ENCODE data around the gene KIF1C. TPM values are rescaled to one million over a fixed set of nuclear protein-coding genes. Genes with fewer than 3 reads are reported as not detected.

KIF1C gene
- total and polyA plus RNA-seq, 4 donors = 10.4 to 62.2 (median 36.8) TPM

GRCh38 chr17:5002121-5002788 is 4.5 kb downstream of the KIF1C start:
- 93% methylated on average over 20 of the region's 20 CpGs for WGBS
- H3K9me3 ChIP-seq (ENCODE audit: control insufficient read depth in 4 of 4, low read length in 3 of 4) = no peaks in the 10 kb centered on the region
- peaks cover 28 to 51% (median 44%) of the 10 kb centered on the region in 4 donors for H3K36me3 ChIP-seq (ENCODE audit: control insufficient read depth in 4 of 4, insufficient read depth in 3 of 4, low read depth in 1 of 4, low read length in 3 of 4)
- TF ChIP-seq, protein P1, sequence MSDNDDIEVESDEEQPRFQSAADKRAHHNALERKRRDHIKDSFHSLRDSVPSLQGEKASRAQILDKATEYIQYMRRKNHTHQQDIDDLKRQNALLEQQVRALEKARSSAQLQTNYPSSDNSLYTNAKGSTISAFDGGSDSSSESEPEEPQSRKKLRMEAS (IDR thresholded peaks at IDR 0.05) = no peak
- TF ChIP-seq SP1 (IDR thresholded peaks at IDR 0.05) = no peak
- TF ChIP-seq, protein P2, sequence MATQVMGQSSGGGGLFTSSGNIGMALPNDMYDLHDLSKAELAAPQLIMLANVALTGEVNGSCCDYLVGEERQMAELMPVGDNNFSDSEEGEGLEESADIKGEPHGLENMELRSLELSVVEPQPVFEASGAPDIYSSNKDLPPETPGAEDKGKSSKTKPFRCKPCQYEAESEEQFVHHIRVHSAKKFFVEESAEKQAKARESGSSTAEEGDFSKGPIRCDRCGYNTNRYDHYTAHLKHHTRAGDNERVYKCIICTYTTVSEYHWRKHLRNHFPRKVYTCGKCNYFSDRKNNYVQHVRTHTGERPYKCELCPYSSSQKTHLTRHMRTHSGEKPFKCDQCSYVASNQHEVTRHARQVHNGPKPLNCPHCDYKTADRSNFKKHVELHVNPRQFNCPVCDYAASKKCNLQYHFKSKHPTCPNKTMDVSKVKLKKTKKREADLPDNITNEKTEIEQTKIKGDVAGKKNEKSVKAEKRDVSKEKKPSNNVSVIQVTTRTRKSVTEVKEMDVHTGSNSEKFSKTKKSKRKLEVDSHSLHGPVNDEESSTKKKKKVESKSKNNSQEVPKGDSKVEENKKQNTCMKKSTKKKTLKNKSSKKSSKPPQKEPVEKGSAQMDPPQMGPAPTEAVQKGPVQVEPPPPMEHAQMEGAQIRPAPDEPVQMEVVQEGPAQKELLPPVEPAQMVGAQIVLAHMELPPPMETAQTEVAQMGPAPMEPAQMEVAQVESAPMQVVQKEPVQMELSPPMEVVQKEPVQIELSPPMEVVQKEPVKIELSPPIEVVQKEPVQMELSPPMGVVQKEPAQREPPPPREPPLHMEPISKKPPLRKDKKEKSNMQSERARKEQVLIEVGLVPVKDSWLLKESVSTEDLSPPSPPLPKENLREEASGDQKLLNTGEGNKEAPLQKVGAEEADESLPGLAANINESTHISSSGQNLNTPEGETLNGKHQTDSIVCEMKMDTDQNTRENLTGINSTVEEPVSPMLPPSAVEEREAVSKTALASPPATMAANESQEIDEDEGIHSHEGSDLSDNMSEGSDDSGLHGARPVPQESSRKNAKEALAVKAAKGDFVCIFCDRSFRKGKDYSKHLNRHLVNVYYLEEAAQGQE (IDR thresholded peaks at IDR 0.05) = no peak
- no peak for TF ChIP-seq FOXA2 (IDR thresholded peaks at IDR 0.05)
- TF ChIP-seq, protein P3, sequence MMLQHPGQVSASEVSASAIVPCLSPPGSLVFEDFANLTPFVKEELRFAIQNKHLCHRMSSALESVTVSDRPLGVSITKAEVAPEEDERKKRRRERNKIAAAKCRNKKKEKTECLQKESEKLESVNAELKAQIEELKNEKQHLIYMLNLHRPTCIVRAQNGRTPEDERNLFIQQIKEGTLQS (IDR thresholded peaks at IDR 0.05) = no peak
- TF ChIP-seq NR2F2 (IDR thresholded peaks at IDR 0.05) = no peak
- TF ChIP-seq FOXA1 (IDR thresholded peaks at IDR 0.05) = no peak
- no peak for TF ChIP-seq RAD21 (IDR thresholded peaks at IDR 0.05)
- TF ChIP-seq, protein P4, sequence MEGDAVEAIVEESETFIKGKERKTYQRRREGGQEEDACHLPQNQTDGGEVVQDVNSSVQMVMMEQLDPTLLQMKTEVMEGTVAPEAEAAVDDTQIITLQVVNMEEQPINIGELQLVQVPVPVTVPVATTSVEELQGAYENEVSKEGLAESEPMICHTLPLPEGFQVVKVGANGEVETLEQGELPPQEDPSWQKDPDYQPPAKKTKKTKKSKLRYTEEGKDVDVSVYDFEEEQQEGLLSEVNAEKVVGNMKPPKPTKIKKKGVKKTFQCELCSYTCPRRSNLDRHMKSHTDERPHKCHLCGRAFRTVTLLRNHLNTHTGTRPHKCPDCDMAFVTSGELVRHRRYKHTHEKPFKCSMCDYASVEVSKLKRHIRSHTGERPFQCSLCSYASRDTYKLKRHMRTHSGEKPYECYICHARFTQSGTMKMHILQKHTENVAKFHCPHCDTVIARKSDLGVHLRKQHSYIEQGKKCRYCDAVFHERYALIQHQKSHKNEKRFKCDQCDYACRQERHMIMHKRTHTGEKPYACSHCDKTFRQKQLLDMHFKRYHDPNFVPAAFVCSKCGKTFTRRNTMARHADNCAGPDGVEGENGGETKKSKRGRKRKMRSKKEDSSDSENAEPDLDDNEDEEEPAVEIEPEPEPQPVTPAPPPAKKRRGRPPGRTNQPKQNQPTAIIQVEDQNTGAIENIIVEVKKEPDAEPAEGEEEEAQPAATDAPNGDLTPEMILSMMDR (IDR thresholded peaks at IDR 0.05; ENCODE audit: low read depth, low read length, missing input control) = no peak
- no peak overlapping the region for H3K27ac ChIP-seq (ENCODE audit: low read depth in 1 of 2, low read length in 2 of 2)
- H3K9ac ChIP-seq (ENCODE audit: low read depth in 1 of 2, low read length in 2 of 2) = no peak overlapping the region
- H3K27me3 ChIP-seq (ENCODE audit: control insufficient read depth in 4 of 4, insufficient read depth in 4 of 4, low read length in 3 of 4) = no peaks in the 10 kb centered on the region
- peaks cover 2 to 26% (median 21%) of the 10 kb centered on the region in 4 donors for H3K4me1 ChIP-seq (ENCODE audit: control insufficient read depth in 4 of 4, insufficient read depth in 4 of 4, low read length in 3 of 4)
- no peak for DNase-seq (ENCODE audit: low spot score)
- H3K4me3 ChIP-seq (ENCODE audit: low read depth in 1 of 3, low read length in 3 of 3) = no peak overlapping the region

- H3K9me3 ChIP-seq (ENCODE audit: control insufficient read depth in 4 of 4, low read length in 3 of 4) = no peaks in the 10 kb centered on the region
- no peak overlapping the region for H3K27ac ChIP-seq (ENCODE audit: low read depth in 1 of 2, low read length in 2 of 2)
- H3K36me3 ChIP-seq (ENCODE audit: control insufficient read depth in 4 of 4, insufficient read depth in 3 of 4, low read depth in 1 of 4, low read length in 3 of 4) = peaks cover 31 to 62% (median 54%) of the 10 kb centered on the region in 4 donors
- H3K4me3 ChIP-seq (ENCODE audit: low read depth in 1 of 3, low read length in 3 of 3) = no peak overlapping the region
- no peak overlapping the region for H3K9ac ChIP-seq (ENCODE audit: low read depth in 1 of 2, low read length in 2 of 2)
- DNase-seq (ENCODE audit: low spot score) = no peak
- peaks cover 2 to 26% (median 21%) of the 10 kb centered on the region in 4 donors for H3K4me1 ChIP-seq (ENCODE audit: control insufficient read depth in 4 of 4, insufficient read depth in 4 of 4, low read length in 3 of 4)
- 89% methylated on average over 18 of the region's 18 CpGs for WGBS
- TF ChIP-seq RXRA (IDR thresholded peaks at IDR 0.05) (no peak), NR2F2 (IDR thresholded peaks at IDR 0.05) (no peak), TAF1 (conservative IDR thresholded peaks at IDR 0.05) (no peak), HNF4G (IDR thresholded peaks at IDR 0.05) (no peak)
- H3K27me3 ChIP-seq (ENCODE audit: control insufficient read depth in 4 of 4, insufficient read depth in 4 of 4, low read length in 3 of 4) = no peaks in the 10 kb centered on the region
Measured at GRCh38 chr17:5003214-5003867, 5.6 kb downstream of the KIF1C start.
